Stomach (tissue), 9 donors: ENCODE results near the gene TMEM250. TPM values are rescaled to one million over a fixed set of nuclear protein-coding genes. Genes with fewer than 3 reads are reported as not detected.

Experiments
- DNase-seq, 2 donors: peaks; one replicate each; pipeline versions ENCODE4 v3.0.0 to v3.0.0-alpha.2; 2013 to 2019
- H3K27ac ChIP-seq, 5 donors: fragments of 200-600 bp in 4 of 5; sonication (generic) in 4 of 5; one replicate each; pipeline ENCODE4 v1.5.1; 2013 to 2019; ENCODE audit warnings: mild to moderate bottlenecking in 1 of 5, moderate library complexity in 1 of 5
- H3K27me3 ChIP-seq, 3 donors: fragments of 200-600 bp; sonication (generic); one replicate each; pipeline ENCODE4 v1.5.1; 2017 to 2019; ENCODE audit warnings: mixed run types in 1 of 3
- H3K36me3 ChIP-seq, 4 donors: fragments of 200-600 bp; sonication (generic); 1 replicate in 3 of 4; 2 replicates in 1 of 4; pipeline ENCODE4 v1.5.1; 2016 to 2019
- H3K4me1 ChIP-seq, 4 donors: fragments of 200-600 bp; sonication (generic); one replicate each; pipeline ENCODE4 v1.5.1; 2016 to 2019
- H3K4me3 ChIP-seq, 4 donors: fragments of 200-600 bp; sonication (generic) in 3 of 4; one replicate each; pipeline ENCODE4 v1.5.1; 2016 to 2019; ENCODE audit warnings: mild to moderate bottlenecking in 1 of 4
- H3K9me3 ChIP-seq, 4 donors: fragments of 200-600 bp; sonication (generic); one replicate each; pipeline ENCODE4 v1.5.1; 2016 to 2019
- EP300 ChIP-seq: sonication (generic); formaldehyde crosslinking; IDR thresholded peaks from one replicate; pipeline ENCODE4 v1.6.1; 2017; ENCODE audit warnings: antibody characterized with exemption
- POLR2A ChIP-seq, 4 donors: fragments of 450-650 bp; IDR thresholded peaks; one replicate each; pipeline ENCODE4 v1.6.1; 2016; ENCODE audit warnings: antibody characterized with exemption in 4 of 4, control low read depth in 2 of 4, mild to moderate bottlenecking in 1 of 4, moderate library complexity in 1 of 4
- POLR2AphosphoS5 ChIP-seq, 3 donors: sonication (generic); formaldehyde crosslinking; IDR thresholded peaks; one replicate each; pipeline ENCODE4 v1.6.1; 2016; ENCODE audit warnings: antibody characterized with exemption in 3 of 3
- WGBS, 5 donors: extraction: QIAGEN DNeasy Blood & Tissue Kit in 3 of 5; methylation state at CpG; one replicate each; pipeline versions ENCODE4 v1.1.5 to v1.1.7; 2013 to 2018; 5-methylcytosine and 5-hydroxymethylcytosine counted together
- intact Hi-C: fragments of 100-400 bp; cut with DNase I; formaldehyde crosslinking; loops from one replicate; pipeline ENCODE4 v1.15.1; 2023; ENCODE audit warnings: low total_unique reads
- polyA plus RNA-seq, 3 donors: library from polyadenylated mRNA; stranded (reverse); fragments of 200-250 nt; gene quantifications; one replicate each; pipeline ENCODE4 v1.2.3, GENCODE V29; 2013
- total RNA-seq, 5 donors: library from RNA; depleted of rRNA; stranded (reverse); fragments of >200 nt; gene quantifications; one replicate each; pipeline versions ENCODE4 v1.1.0 to v1.2.3, GENCODE V29; 2014 to 2016
- TF ChIP-seq, protein P1 (sequence below), 7 experiments: fragments of 450-650 bp in 4 of 7; fragments of 200-600 bp in 3 of 7; sonication (generic) in 3 of 7; IDR thresholded peaks; one replicate each; pipeline ENCODE4 v1.5.1; 2016 to 2019; ENCODE audit warnings: antibody characterized with exemption in 7 of 7, control low read depth in 2 of 7, mild to moderate bottlenecking in 1 of 7
- donor health status: healthy with polysubstance abuse.
- donor health status: Bipolar disorder and iron deficiency.
- donor health status: healthy.

TMEM250 gene
- total and polyA plus RNA-seq, 8 donors, result 15.6 to 105 (median 22.6) TPM

DNA sequence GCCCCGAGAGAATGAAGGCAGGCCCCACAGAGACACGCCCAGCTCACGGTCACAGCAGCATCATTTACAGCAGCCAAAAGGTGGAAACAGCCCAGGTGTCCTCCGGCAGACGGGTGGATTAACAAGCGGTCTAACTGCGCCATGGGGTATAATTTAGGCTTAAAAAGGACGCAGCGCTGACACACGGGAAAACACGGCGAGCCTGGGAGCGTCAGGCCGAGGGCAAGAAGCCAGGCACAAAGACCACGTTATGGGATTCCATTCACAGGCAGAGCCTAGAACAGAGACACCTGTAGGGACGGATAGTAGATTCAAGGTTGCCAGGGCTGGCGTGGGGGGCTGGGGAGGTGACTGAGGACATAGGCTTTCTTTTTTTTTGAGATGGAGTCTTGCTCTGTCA is 36.9 kb upstream of the TMEM250 start:
- TF ChIP-seq EP300, result no peak
- TF ChIP-seq, protein P1, sequence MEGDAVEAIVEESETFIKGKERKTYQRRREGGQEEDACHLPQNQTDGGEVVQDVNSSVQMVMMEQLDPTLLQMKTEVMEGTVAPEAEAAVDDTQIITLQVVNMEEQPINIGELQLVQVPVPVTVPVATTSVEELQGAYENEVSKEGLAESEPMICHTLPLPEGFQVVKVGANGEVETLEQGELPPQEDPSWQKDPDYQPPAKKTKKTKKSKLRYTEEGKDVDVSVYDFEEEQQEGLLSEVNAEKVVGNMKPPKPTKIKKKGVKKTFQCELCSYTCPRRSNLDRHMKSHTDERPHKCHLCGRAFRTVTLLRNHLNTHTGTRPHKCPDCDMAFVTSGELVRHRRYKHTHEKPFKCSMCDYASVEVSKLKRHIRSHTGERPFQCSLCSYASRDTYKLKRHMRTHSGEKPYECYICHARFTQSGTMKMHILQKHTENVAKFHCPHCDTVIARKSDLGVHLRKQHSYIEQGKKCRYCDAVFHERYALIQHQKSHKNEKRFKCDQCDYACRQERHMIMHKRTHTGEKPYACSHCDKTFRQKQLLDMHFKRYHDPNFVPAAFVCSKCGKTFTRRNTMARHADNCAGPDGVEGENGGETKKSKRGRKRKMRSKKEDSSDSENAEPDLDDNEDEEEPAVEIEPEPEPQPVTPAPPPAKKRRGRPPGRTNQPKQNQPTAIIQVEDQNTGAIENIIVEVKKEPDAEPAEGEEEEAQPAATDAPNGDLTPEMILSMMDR (IDR thresholded peaks at IDR 0.05), result no peak
- TF ChIP-seq POLR2AphosphoS5 (IDR thresholded peaks at IDR 0.05), result no peak
- no peak for TF ChIP-seq POLR2A (IDR thresholded peaks at IDR 0.05)
- Histone ChIP-seq H3K9me3 (no peaks in the 10 kb centered on the region), H3K4me3 (no peak overlapping the region), H3K36me3 (no peaks in the 10 kb centered on the region), H3K4me1 (peaks cover 0 to 6% (median 0%) of the 10 kb centered on the region in 4 donors), H3K27ac (no peak overlapping the region), H3K27me3 (peaks cover 3 to 62% (median 29%) of the 10 kb centered on the region in 3 donors)
- WGBS, 5 donors, result 79 to 85% (median 84%) methylated on average over 17 of the region's 17 CpGs
- intact Hi-C loops, result no loop called here
- no peak for DNase-seq

DNA sequence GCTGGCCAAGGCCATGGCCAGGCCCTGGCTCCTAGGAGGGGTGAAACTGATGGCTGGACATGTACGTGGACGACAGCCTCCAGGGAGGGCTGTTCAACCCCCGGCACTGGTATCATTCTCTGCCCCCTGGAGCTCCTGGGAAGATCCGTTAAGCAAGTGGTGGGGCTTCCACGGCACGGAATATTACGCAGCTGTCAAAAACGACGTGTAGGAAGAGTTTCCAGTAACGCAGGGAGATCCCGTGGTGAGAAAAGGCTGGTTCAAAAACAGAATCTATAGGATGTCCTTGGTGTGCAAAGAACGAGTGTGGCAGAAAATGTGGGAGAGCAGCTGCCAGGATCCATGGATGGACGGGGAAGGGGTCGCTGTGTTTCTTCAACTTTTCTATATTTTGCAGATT is 36.3 kb upstream of the TMEM250 start:
- intact Hi-C loops, result no loop called here
- WGBS, 5 donors, result 88 to 95% (median 91%) methylated on average over 13 to 14 of the region's 14 CpGs
- H3K4me1 ChIP-seq, result peaks cover 0 to 6% (median 0%) of the 10 kb centered on the region in 4 donors
- H3K36me3 ChIP-seq, result no peaks in the 10 kb centered on the region
- TF ChIP-seq POLR2AphosphoS5 (IDR thresholded peaks at IDR 0.05) (no peak), POLR2A (IDR thresholded peaks at IDR 0.05) (no peak), EP300 (no peak)
- TF ChIP-seq, protein P1 (IDR thresholded peaks at IDR 0.05), result no peak
- no peak overlapping the region for H3K27ac ChIP-seq
- no peak overlapping the region for H3K4me3 ChIP-seq
- H3K27me3 ChIP-seq, result peaks cover 3 to 56% (median 29%) of the 10 kb centered on the region in 3 donors
- no peaks in the 10 kb centered on the region for H3K9me3 ChIP-seq
- no peak for DNase-seq

DNA sequence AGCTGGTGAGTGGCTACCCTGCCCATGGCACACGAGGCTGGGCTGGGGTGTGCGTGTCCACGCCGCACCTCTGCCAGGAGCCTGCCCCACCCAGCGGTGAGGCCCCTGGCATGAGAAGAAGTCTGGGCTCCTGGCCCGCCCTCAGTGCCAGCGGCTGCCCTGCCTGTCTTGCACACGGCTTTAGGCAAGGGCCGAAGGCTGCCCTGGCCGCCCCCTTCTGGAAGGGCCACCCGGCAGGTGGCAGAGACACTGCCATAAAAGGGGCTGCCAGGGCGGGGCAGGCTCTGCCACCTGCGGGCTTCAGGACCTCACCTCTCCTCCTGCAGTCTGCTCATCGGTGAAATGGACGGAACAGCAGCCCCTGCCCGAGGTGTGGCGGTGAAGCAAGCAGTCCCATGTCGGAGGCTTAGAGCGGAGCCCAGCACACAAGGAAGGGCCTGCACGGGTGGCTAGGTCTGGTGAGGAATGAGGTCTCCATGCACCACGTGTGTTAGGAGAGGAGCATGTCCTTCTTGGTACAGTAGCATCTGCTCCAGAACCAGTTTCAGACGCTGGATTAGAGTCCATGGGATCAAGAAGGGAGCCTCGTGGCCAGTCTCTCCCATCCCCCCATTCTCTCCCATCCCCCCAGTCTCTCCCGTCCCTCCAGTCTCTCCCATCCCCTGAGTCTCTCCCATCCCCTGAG is 34.8 kb upstream of the TMEM250 start:
- no peak for DNase-seq
- H3K27me3 ChIP-seq, result peaks cover 3 to 51% (median 25%) of the 10 kb centered on the region in 3 donors
- intact Hi-C loops, result no loop called here
- WGBS, 5 donors, result 50 to 63% (median 57%) methylated on average over 8 to 24 of the region's 24 CpGs
- H3K4me1 ChIP-seq, result peaks cover 0 to 6% (median 0%) of the 10 kb centered on the region in 4 donors
- TF ChIP-seq POLR2AphosphoS5 (IDR thresholded peaks at IDR 0.05) (no peak), POLR2A (IDR thresholded peaks at IDR 0.05) (no peak), EP300 (no peak)
- TF ChIP-seq, protein P1 (IDR thresholded peaks at IDR 0.05), result no peak
- H3K27ac ChIP-seq, result no peak overlapping the region
- H3K4me3 ChIP-seq, result no peak overlapping the region
- H3K9me3 ChIP-seq, result no peaks in the 10 kb centered on the region
- H3K36me3 ChIP-seq, result no peaks in the 10 kb centered on the region

DNA sequence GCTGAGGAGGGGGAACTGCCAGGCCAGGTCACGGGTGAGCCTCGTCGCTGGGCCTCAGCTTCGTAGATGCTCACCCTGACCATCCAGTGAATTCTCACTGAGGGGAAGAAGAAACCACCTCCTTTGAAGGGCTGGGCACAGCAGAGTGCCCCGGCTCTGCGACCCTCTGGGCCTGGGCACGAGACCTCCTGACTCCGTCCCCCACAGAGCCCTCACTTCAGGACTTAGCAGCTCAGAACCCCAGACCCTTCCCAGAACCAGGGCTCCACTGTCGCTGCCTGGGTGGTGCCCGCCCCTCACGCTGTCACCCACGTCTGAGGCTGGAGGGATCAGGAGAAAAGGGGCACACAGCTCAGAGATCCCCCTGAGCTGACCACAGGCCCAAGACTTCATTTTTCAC is 34.3 kb upstream of the TMEM250 start:
- intact Hi-C loops, result no loop called here
- DNase-seq, result no peak
- no peak overlapping the region for H3K27ac ChIP-seq

More for the DNA sequence above, 34.3 kb upstream of the TMEM250 start:
- peaks cover 3 to 51% (median 26%) of the 10 kb centered on the region in 3 donors for H3K27me3 ChIP-seq
- no peaks in the 10 kb centered on the region for H3K9me3 ChIP-seq
- TF ChIP-seq POLR2AphosphoS5 (IDR thresholded peaks at IDR 0.05) (no peak), POLR2A (IDR thresholded peaks at IDR 0.05) (no peak), EP300 (no peak)
- TF ChIP-seq, protein P1 (IDR thresholded peaks at IDR 0.05), result no peak
- H3K36me3 ChIP-seq, result no peaks in the 10 kb centered on the region
- H3K4me1 ChIP-seq, result peaks cover 0 to 10% (median 0%) of the 10 kb centered on the region in 4 donors
- 79 to 94% (median 92%) methylated on average over 5 to 12 of the region's 12 CpGs for WGBS, 5 donors
- no peak overlapping the region for H3K4me3 ChIP-seq
